Measurements from ENCODE around the gene C10orf62. TPM values are rescaled to one million over a fixed set of nuclear protein-coding genes. Genes with fewer than 3 reads are reported as not detected.
"Not testable (repeated sequence)": the region's sequence is repeated elsewhere in the genome, so short reads cannot be mapped to it uniquely, and the experiment has no call there.

The C10orf62 gene
- total RNA-seq, 1 donor from 2014 or later: 0.48 TPM

GRCh38 chr10:97561386-97562077, 28.0 kb upstream of the C10orf62 start:
- ATAC-seq (ENCODE audit: poor library complexity); intact Hi-C loops (cut with DNase I); DNase-seq: not testable (repeated sequence)

- DNase-seq; ATAC-seq (ENCODE audit: poor library complexity); intact Hi-C loops (cut with DNase I): not testable (repeated sequence)
These were observed 27.2 kb upstream of the C10orf62 start for GRCh38 chr10:97562329-97562728.

GRCh38 chr10:97563337-97563736, 26.2 kb upstream of the C10orf62 start:
- DNase-seq (no peak), ATAC-seq (ENCODE audit: poor library complexity) (no peak)
- intact Hi-C loops (cut with DNase I): no loop called here

GRCh38 chr10:97564776-97565175, 24.7 kb upstream of the C10orf62 start:
- intact Hi-C loops (cut with DNase I): no loop called here
- DNase-seq (no peak), ATAC-seq (ENCODE audit: poor library complexity) (no peak)

GRCh38 chr10:97566336-97566996, 23.1 kb upstream of the C10orf62 start:
- DNase-seq (no peak), ATAC-seq (ENCODE audit: poor library complexity) (no peak)
- intact Hi-C loops (cut with DNase I): no loop called here

- intact Hi-C loops (cut with DNase I): no loop called here
- DNase-seq (no peak), ATAC-seq (ENCODE audit: poor library complexity) (no peak)
These were observed 21.6 kb upstream of the C10orf62 start for GRCh38 chr10:97567891-97568290.

- DNase-seq (no peak), ATAC-seq (ENCODE audit: poor library complexity) (no peak)
- intact Hi-C loops (cut with DNase I): no loop called here
These were observed 19.3 kb upstream of the C10orf62 start for GRCh38 chr10:97570146-97570788.

- intact Hi-C loops (cut with DNase I): no loop called here
- peak; percentile 48 for ATAC-seq (ENCODE audit: poor library complexity)
- no peak for DNase-seq
These were observed 18.6 kb upstream of the C10orf62 start for GRCh38 chr10:97570789-97571471.

- ATAC-seq (ENCODE audit: poor library complexity): no peak
- intact Hi-C loops (cut with DNase I): loop anchor here (2.0 kb wide), 1 partner anchor 39 kb away; no protein-coding TSS in a partner anchor
- no peak for DNase-seq
These were observed 17.9 kb upstream of the C10orf62 start for GRCh38 chr10:97571622-97572021.

- intact Hi-C loops (cut with DNase I): loop anchor here (2.0 kb wide), 1 partner anchor 38 kb away; no protein-coding TSS in a partner anchor
- ATAC-seq (ENCODE audit: poor library complexity) (peak; percentile 85), DNase-seq (peak; percentile 88)
These were observed 17.1 kb upstream of the C10orf62 start, which contains the start of gene ANKRD2 for GRCh38 chr10:97572214-97572989. ANKRD2 (plus strand) TSS chr10:97572779; CDS start chr10:97572789, 10 bp downstream.

- peak; percentile 6 for ATAC-seq (ENCODE audit: poor library complexity)
- intact Hi-C loops (cut with DNase I): loop anchor here (2.0 kb wide), 1 partner anchor 38 kb away; no protein-coding TSS in a partner anchor
These were observed 16.5 kb upstream of the C10orf62 start for GRCh38 chr10:97573021-97573420.

GRCh38 chr10:97573672-97574071, 15.8 kb upstream of the C10orf62 start:
- intact Hi-C loops (cut with DNase I): loop anchor here (2.0 kb wide), 1 partner anchor 37 kb away; no protein-coding TSS in a partner anchor
- DNase-seq (no peak), ATAC-seq (ENCODE audit: poor library complexity) (no peak)

More at GRCh38 chr10:97573021-97573420, 16.5 kb upstream of the C10orf62 start:
- no peak for DNase-seq

- DNase-seq: peak; percentile 72
- peak; percentile 66 for ATAC-seq (ENCODE audit: poor library complexity)
- intact Hi-C loops (cut with DNase I): no loop called here
These were observed 15.0 kb upstream of the C10orf62 start for GRCh38 chr10:97574374-97575126.

GRCh38 chr10:97575127-97575668, 14.3 kb upstream of the C10orf62 start:
- intact Hi-C loops (cut with DNase I): no loop called here
- no peak for DNase-seq
- ATAC-seq (ENCODE audit: poor library complexity): no peak

- DNase-seq; intact Hi-C loops (cut with DNase I); ATAC-seq (ENCODE audit: poor library complexity): not testable (repeated sequence)
These were observed 13.0 kb upstream of the C10orf62 start for GRCh38 chr10:97576487-97576886.

- intact Hi-C loops (cut with DNase I): no loop called here
- ATAC-seq (ENCODE audit: poor library complexity) (no peak), DNase-seq (no peak)
These were observed 11.8 kb upstream of the C10orf62 start for GRCh38 chr10:97577701-97578100.

GRCh38 chr10:97578171-97578844, 11.2 kb upstream of the C10orf62 start:
- no peak for ATAC-seq (ENCODE audit: poor library complexity)
- no peak for DNase-seq
- intact Hi-C loops (cut with DNase I): no loop called here
